GM12891 (cell line): ENCODE data around the gene AP1B1.

Experiments
- DNase-seq: peaks from one replicate; pipeline ENCODE4 v3.0.0; 2011; ENCODE audit warnings: low spot score; ENCODE audit not compliant: insufficient read length
- FAIRE-seq: peaks from 2 replicates; lab custom pipeline; 2011; peaks lifted over from hg19 to GRCh38; lab: Jason Lieb, UNC
- PAX5 ChIP-seq: IDR thresholded peaks from 2 replicates; pipeline ENCODE4 v1.6.1; 2011; ENCODE audit warnings: low read length, moderate library complexity, mild to moderate bottlenecking; ENCODE audit not compliant: insufficient read depth, severe bottlenecking
- POLR2A ChIP-seq: IDR thresholded peaks from 2 replicates; pipeline ENCODE4 v1.6.1; 2011; ENCODE audit warnings: low read depth, low read length, control low read depth
- POLR2AphosphoS5 ChIP-seq: IDR thresholded peaks from 2 replicates; pipeline ENCODE4 v1.6.1; 2011; ENCODE audit warnings: low read depth, low read length, control low read depth
- POU2F2 ChIP-seq: IDR thresholded peaks from 2 replicates; pipeline ENCODE4 v1.6.1; 2011; ENCODE audit warnings: low read depth, mild to moderate bottlenecking, control low read depth, low read length, moderate library complexity
- SPI1 ChIP-seq: IDR thresholded peaks from 2 replicates; pipeline ENCODE4 v1.6.1; 2011; ENCODE audit warnings: low read depth, low read length, control low read depth
- TAF1 ChIP-seq: IDR thresholded peaks from 2 replicates; pipeline ENCODE4 v1.6.1; 2011; ENCODE audit warnings: low read depth, low read length, control low read depth

The AP1B1 gene

DNA sequence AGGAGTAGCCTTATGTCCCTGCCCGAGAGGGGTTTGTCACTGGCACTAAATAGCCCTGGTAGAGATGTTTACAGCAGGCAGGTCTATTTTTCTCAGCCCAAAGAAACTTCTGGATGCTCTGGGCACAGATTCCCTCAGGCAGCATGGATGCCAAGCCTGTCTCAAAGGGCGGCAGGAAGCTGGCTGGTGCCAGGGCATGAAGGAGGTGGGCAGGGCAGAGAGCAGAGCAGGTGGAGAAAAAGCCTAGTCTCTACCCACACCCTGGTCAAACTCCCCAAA lies 86.0 kb downstream of the AP1B1 start:
- FAIRE-seq (no peak), DNase-seq (no peak)
- TF ChIP-seq POLR2AphosphoS5 (no peak), SPI1 (no peak), PAX5 (no peak), TAF1 (no peak), POLR2A (no peak), POU2F2 (no peak)

DNA sequence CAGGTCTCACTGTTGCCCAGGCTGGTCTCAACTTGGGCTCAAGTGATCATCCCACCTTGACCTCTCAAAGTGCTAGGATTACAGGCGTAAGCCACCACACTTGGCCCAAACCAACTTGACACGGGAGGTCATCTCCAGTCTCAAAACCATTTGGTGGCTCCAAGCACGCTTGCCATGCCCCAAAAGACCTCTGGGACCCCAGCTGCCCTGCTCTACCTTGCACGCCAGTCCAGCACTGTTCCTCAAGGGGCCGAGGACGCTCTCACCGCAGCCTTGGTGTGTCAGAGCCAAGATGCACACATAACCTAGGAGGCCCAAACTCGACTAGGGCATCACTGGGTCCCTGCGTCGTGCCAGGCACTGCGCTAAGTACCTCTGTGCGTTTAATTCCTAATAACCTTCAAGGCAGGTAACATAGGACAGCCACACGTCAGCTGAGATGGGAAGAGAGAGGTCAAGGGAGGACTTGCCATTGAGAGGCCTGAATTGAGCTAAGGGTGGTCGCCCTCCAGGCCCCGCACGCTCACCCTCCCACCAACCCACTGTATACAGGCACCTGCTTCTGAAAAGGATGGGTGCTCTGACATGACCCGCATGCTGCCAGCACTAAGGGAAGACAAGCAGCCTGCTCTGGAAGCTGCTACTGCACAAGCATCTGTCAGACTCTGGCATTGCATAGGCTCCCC lies 86.5 kb downstream of the AP1B1 start:
- peak; percentile 13 for FAIRE-seq
- TF ChIP-seq SPI1 (no peak), PAX5 (no peak), POLR2AphosphoS5 (no peak; the same call in 1 of the 2 replicates), POU2F2 (no peak), TAF1 (no peak), POLR2A (no peak)
- no peak for DNase-seq

DNA sequence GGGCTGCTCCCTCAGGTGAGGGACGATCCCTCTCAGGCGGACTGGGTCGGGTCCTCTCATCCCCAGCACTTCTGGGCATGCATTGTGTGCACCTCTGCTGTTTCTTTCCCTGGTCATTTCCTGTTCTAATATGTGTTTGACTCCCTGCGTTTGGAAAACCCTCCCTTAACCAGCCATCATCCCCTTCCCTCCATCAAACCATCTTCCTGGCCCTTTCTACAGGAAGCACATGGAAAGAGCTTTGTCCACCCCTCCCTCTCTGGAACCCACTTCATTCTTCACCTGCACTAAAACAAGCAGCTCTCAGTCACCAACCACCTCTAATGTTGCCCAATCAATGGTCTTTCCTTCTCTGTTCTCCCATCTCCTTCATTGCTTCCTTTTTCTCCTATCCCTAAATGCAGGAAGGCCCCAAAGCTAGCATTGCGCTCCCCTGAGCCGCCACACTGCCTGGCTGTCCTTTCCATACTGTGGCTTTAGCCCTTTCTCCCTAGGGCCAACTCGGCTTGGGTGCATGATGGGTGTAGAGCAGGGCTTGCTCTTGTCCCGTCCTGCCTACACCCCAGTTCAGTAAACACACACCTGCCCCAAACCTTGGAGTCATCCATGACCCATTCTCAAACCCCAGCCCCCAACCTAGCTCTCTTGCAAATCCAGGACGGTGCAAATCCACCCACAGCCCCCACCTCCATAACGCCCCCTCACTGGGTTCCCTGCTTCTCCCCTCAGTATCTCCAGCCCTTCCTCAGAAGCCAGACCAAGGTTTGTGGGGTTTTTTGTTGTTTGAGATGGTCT lies 87.4 kb downstream of the AP1B1 start:
- TF ChIP-seq POLR2A (peak; percentile 89; the same call in 1 of the 2 replicates), POU2F2 (peak; percentile 91), PAX5 (no peak), SPI1 (no peak), TAF1 (no peak), POLR2AphosphoS5 (peak; percentile 93)
- no peak for DNase-seq
- no peak for FAIRE-seq

DNA sequence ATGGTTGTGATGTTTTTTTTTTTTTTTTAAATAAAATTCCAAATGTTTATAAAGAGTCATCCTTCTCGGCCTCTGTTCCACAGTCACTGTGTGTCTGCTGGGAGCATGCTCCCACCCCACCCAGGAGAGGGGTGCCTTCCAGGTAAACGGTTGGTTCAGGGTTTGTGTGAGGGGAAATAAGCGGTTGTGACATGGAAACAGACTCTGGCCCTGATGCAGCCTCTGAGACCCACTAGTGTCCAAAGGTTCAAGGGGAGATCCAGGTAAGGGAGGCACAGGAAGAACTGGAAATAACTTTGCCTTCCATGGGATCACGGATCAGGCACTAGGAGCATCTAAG lies 87.9 kb downstream of the AP1B1 start:
- TF ChIP-seq SPI1, result no peak
- no peak for TF ChIP-seq POLR2AphosphoS5
- no peak for TF ChIP-seq TAF1
- TF ChIP-seq PAX5, result no peak
- no peak for TF ChIP-seq POLR2A
- no peak for TF ChIP-seq POU2F2
- DNase-seq, result no peak
- FAIRE-seq, result no peak

DNA sequence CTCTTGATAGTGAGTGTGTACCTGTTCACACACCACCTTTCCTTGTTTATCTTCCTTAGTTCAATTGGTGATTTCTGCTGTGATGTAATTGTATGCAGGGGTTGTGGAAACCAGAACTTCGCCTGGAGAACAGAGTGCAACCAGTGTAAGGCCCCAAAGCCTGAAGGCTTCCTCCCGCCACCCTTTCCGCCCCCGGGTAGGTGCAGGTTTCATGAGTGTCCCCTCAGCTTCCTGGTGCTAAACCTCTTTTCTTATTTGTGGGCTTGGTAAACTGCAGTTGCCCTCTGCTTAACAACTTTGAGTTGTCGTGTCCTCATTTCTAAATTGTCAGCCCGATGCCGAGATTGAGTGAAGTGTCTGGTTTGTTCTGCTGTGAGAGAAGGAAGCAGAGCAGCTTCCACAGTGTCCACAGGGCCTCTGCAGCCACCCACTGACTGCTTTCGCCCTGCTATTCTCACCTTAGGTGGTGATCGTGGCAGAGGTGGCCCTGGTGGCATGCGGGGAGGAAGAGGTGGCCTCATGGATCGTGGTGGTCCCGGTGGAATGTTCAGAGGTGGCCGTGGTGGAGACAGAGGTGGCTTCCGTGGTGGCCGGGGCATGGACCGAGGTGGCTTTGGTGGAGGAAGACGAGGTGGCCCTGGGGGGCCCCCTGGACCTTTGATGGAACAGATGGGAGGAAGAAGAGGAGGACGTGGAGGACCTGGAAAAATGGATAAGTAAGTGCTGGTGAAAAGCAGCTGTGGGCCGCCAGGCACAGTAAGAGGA lies 89.1 kb downstream of the AP1B1 start:
- FAIRE-seq (no peak), DNase-seq (no peak)
- TF ChIP-seq POLR2A, result no peak
- no peak for TF ChIP-seq POLR2AphosphoS5

DNA sequence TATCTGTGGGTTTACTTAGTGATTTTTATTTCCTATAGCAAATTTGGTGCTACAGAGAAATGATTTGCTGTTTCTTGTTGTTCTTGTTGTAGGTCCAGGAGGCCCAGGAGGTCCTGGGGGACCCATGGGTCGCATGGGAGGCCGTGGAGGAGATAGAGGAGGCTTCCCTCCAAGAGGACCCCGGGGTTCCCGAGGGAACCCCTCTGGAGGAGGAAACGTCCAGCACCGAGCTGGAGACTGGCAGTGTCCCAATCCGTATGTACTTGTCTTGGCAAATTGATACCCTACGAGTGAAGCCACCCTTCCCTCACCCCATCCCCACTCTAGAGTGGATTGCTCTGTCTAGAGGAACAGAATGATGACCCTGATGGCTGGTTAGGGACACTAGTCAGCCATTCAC lies 89.7 kb downstream of the AP1B1 start:
- FAIRE-seq (no peak), DNase-seq (no peak)
- no peak for TF ChIP-seq POU2F2
- no peak for TF ChIP-seq POLR2A
- no peak for TF ChIP-seq PAX5
- TF ChIP-seq SPI1, result no peak
- TF ChIP-seq TAF1, result no peak
- TF ChIP-seq POLR2AphosphoS5, result no peak

DNA sequence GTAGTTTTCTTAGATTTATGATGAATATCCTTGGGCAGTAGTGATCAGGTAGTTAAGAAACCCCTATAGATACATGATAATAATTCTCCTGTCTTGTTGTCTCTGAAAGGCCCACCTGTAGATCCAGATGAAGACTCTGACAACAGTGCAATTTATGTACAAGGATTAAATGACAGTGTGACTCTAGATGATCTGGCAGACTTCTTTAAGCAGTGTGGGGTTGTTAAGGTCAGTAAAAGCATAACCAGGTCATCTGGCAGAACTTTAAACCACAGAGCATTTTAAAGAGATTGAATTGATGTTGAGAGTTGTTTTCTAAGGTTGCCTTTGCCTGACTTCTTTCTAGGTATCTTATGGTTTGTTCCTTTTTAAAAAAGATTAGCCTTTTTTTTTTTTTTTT lies 96.0 kb downstream of the AP1B1 start:
- peak; percentile 51 for FAIRE-seq
- TF ChIP-seq SPI1 (no peak), POLR2AphosphoS5 (peak; percentile 22; the same call in 1 of the 2 replicates), POU2F2 (no peak), POLR2A (no peak)
- DNase-seq, result no peak

DNA sequence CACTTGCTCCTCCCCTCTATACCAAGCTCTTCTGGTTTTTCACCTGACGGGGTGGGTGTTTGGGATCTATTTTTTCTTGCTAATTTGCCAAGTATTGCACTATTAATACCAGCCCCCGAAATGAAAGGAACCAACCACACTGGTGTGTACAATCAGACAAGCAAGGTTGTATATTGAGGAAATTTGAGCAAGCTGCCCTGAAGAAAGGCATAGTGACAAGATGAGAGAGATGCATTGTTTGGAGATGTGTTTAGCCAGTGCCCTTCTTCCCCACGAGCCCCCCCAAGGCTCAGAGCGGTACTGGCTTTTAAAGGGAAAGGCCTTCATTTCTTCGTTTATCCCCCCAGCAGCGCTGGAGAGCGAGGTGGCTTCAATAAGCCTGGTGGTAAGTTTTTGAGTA lies 97.2 kb downstream of the AP1B1 start:
- no peak for DNase-seq
- TF ChIP-seq TAF1, result no peak
- no peak for TF ChIP-seq POU2F2
- TF ChIP-seq POLR2AphosphoS5, result peak; percentile 70; the same call in 1 of the 2 replicates
- peak; percentile 42; the same call in 1 of the 2 replicates for TF ChIP-seq POLR2A
- no peak for TF ChIP-seq PAX5
- no peak for TF ChIP-seq SPI1
- FAIRE-seq, result no peak

DNA sequence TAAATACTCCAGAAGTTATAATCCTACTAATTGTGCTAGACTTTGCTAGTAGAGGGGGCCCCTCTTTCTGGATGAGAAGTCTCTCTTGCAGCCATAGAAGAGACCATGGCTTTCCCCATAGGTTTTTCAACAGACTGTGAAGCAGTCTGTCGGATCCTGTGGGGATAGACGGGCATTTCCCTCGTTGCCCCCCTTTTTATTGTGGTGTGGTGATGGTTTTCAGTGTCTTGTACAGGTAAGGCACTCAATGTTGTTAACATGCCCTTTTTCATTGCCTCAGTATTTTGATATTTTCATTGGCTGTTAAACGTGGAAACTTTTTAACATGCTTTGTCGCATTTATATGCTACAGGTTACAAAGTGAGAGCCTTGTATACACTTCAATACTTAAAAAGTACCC lies 98.3 kb downstream of the AP1B1 start:
- no peak for TF ChIP-seq TAF1

DNA sequence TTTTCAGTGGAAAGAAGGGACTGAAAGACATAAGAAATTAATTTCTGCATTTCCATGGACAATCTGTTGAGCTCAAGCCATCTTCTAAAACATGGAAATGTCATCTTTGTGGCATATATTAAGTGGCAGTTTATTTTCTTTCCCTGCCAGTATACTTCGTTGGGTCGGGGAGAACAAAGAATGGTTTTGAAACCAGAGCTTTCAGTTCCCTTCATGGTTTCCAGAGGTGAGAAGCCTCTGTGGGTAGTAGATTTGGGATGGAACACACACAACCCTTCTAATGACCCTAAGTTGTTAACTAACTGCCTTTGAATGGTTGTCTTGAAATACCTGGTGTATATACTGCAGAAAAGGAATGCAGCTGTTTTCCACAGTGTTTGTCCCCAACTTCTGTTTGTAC lies 99.5 kb downstream of the AP1B1 start:
- DNase-seq (no peak), FAIRE-seq (no peak)
- TF ChIP-seq POLR2AphosphoS5 (no peak), SPI1 (peak; percentile 48), POLR2A (no peak), PAX5 (no peak), POU2F2 (no peak), TAF1 (no peak)

More for the DNA sequence above, 98.3 kb downstream of the AP1B1 start:
- FAIRE-seq (no peak), DNase-seq (no peak)

DNA sequence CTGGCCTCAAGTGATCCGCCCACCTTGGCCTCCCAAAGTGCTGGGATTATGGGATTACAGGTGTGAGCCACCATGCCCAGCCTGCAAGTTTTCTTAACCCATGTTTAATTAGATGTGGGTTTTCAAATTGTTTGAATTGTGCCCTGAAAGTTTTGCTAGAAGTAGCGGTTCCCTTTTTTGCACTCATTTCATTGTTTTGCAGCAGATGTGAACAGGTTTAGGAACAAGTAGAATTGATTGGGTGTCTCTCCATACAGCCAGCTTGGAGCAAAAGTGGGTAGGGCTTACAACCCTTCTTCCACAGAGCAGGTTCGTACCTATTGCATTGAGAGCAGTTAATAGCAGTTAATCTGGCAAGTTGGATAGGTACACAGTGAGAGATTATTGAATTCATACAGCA lies 104.2 kb downstream of the AP1B1 start:
- no peak for TF ChIP-seq TAF1
- peak; percentile 87 for TF ChIP-seq SPI1
- FAIRE-seq, result no peak
- no peak for DNase-seq
